GM12801 (cell line): Measurements from ENCODE around the gene GPX6.

ENCODE experiments used
- TF ChIP-seq, protein P1 (sequence below): IDR thresholded peaks from one replicate; pipeline ENCODE4 v1.5.1; 2011; ENCODE audit warnings: control low read depth; ENCODE audit not compliant: insufficient read length; ENCODE audit errors: extremely low read depth

Gene GPX6

DNA sequence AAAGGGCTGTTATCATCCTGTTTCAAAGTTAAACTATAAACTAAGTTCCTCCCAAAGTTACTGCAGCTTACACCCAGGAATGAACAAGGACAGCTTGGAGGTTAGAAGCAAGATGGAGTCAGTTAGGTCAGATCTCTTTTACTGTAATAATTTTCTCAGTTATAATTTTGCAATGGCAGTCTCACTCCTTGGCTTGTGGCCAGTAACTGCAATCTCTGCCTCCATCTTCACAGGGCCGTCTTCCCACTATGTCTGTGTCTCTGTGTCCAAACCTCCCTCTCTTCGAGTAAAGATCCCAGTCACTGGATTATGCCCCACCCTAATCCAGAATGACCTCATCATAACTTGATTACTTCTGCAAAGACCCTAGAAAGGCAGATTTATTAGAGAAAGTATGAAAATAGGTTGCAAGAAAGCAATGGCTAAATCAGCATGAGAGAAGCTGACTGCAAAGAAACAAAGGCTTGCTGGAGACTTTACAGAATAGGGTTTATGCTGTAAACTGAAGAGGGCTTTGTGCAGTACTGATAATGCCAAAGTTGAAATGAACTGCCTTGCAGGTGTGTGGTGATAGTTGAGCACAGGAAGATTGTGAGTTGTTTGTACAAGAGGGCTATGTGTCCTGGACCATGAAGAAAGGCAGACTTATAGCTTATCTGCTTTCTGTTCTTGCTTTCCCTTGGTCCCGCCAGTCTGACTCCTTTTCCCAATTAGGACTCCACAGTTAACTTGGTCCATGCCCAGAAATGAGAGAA, 28.4 kb downstream of the GPX6 start:
- TF ChIP-seq, protein P1, sequence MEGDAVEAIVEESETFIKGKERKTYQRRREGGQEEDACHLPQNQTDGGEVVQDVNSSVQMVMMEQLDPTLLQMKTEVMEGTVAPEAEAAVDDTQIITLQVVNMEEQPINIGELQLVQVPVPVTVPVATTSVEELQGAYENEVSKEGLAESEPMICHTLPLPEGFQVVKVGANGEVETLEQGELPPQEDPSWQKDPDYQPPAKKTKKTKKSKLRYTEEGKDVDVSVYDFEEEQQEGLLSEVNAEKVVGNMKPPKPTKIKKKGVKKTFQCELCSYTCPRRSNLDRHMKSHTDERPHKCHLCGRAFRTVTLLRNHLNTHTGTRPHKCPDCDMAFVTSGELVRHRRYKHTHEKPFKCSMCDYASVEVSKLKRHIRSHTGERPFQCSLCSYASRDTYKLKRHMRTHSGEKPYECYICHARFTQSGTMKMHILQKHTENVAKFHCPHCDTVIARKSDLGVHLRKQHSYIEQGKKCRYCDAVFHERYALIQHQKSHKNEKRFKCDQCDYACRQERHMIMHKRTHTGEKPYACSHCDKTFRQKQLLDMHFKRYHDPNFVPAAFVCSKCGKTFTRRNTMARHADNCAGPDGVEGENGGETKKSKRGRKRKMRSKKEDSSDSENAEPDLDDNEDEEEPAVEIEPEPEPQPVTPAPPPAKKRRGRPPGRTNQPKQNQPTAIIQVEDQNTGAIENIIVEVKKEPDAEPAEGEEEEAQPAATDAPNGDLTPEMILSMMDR: no peak

DNA sequence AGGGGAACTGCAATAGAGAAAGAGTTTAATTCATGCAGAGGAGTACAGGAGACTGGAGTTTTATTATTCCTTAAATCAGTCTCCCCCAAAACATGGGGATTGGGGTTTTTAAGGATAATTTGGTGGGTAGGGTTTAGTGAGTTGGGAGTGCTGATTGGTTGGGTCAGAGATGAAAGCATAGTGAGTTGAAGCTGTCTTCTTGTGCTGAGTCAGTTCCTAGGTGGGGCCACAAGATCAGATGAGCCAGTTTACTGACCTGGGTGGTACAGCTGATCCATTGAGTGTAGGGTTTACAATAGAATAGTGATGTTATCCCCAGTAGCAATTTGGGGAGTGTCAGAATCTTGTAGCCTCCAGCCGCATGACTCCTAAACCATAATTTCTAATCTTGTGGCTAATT, 29.1 kb downstream of the GPX6 start:
- TF ChIP-seq, protein P1: no peak

DNA sequence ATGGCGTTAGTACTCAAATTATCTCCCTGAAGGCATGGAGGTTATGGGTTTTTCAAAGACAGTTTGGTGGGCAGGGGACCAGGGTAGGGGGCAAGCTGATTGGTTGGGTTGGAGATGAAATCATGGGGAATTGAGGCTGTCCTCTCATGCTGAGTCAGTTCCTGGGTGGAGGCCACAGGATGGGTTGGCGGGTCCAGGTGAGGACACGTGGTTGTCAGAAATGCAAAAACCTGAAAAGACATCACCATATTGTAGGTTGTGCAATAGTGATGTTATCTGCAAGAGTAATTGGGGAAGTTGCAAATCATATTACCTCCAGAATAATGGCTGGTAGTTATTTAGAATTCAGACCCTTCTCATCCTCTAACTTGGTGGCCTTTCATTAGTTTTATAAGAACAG, 30.1 kb downstream of the GPX6 start:
- TF ChIP-seq, protein P1: no peak

DNA sequence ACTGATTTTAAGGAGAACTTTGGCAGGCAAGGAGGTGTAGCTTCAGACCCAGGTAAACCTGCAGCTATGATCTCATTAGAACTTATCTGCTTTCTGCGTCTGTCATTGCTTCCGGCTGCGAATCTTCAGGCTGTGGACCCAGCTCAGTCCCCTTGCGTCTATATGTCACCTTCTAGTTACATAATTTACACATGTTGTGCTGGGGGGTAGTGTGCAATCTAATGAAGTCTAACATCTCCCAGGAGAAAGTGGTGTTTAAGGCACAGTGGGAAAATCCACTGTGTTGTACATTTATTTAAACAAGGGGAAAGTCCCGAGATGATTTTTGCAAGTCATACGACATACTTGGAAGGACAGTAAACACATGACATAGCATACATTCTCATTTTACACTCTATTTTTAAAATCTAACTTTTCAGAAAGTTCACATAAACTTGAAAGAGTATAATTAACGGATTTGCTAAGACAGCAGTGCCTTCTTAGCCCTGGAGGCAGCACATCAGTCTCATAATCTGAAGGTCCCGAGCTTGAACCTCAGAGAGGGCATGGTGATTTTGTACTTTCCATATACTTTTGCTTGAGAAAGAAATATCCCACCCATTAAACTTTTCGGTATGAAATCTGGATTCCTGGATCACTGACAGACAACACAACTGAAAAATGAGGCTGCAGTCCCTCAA, 35.2 kb downstream of the GPX6 start:
- TF ChIP-seq, protein P1: no peak

DNA sequence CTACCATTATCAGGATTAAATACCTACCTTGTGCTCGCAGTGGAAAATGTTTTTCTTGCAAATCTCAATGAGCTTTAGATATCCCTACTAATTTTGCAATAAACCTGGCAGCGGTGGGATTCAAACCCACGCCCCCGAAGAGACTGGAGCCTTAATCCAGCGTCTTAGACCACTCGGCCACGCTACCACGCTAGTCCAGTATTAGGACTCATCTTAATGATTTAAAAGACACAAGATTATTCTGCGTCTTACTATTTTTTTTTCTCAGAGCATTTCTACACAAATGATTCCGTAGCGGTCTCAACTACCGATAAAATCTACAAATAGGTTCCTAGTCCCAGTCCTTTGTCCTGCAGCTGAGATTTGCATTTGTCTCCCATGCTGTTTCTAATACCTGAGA, 37.1 kb downstream of the GPX6 start:
- TF ChIP-seq, protein P1: no peak

DNA sequence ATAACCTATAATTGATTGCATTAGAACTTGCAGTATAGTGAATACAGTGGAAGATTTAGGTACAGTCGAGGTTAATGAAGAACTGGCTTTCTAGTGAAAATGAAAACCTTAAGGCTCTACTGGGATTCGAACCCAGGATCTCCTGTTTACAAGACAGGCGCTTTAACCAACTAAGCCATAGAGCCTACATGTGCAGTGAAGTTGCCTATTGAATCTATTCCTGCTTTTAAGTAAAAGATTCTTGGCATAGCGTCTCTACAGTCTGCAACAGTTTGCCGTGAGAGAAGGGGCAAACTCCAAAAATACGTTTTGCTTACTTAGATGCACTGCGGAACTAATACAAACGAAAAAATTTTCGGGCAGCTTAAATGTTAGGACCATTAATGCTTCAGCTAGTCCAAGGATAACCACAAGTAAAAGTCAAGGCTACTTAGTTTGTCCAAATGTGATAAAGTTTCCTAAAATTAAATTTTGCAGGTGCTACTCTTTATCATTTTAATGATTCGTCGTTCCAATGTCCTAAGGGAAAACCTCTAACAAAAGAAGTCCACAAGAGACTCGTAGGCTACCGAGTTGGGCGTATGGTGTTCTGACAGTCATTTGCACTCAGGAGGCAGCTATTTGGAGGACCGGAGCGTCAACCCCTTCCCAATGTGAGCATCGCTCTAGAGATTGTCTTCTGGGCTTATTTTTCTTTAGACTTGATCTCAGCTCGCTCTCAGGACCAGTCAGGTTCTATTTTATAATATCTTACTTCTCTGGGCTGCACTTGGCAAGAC, 41.0 kb downstream of the GPX6 start:
- TF ChIP-seq, protein P1: no peak

DNA sequence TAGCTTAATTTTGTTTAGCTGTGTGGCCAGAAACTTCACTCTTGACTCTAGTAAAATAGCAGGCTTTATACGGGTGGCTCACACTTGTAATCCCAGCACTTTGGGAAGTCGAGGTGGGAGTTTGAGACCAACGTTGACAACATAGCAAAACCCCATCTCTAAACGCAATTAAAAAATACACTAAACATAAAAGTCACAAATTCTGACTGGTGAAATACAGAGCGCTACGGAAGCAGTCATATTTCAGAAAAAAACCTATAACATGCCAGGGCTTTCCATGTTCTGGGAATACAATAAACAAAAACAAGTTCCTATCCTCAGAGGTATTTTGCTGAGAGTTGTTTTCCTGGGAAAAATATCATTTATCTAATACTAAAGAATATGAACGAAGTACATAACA, 47.5 kb downstream of the GPX6 start:
- TF ChIP-seq, protein P1: no peak
